ENCODE measurements around the gene RBM41. TPM values are rescaled to one million over a fixed set of nuclear protein-coding genes. Genes with fewer than 3 reads are reported as not detected.
A peak's percentile ranks its signal among the peaks of the same experiment; 100 is the strongest.

Gene RBM41
- total and polyA plus RNA-seq, 2 experiments from 2014 or later, result 11.9 to 14.4 TPM

DNA sequence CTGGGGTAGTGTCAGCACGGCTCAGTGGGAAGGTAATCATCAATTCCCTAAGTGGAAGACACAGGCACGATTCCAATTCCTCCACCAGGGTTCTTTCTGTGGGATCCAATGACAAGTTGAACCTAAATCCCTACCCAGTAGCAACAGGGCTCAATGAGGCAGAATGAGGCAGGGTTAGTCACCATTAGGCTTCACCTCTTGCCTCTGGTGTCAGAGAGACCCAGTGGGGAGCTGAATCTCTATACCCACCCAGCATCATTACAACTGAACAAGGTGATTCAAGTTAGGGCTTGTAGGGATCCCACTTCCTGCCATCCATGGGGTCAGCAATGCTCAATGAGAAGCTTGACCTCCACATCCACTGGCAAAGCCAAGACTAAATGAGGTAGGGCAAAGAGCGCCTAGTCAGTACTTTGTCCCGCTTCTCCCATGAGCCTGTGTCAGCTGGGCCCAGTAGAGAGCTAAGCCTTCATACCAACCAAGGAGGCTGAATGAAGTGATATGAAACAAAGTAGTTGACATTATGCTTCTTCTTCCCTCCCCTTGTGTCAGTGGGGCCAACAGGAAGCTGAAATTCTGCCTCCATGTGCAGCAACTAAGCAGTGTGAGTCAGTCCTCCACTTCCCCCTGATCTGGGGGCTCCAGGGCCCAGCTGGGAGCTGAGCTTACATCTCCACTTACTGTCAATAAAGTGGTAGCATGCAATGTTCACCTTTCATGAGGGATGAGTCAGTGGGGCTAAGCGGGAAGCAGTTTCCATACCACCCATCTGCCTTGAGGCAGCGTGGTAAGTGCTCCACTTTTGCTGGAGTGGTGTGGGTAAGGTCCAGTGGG, 36.4 kb upstream of the RBM41 start:
- WGBS (ENCODE audit: low lambda C conversion rate, missing lambda C conversion rate), result 67% methylated on average over 6 of the region's 6 CpGs
- no peak overlapping the region for H2AFZ ChIP-seq
- no peaks in the 10 kb centered on the region for H3K79me2 ChIP-seq

DNA sequence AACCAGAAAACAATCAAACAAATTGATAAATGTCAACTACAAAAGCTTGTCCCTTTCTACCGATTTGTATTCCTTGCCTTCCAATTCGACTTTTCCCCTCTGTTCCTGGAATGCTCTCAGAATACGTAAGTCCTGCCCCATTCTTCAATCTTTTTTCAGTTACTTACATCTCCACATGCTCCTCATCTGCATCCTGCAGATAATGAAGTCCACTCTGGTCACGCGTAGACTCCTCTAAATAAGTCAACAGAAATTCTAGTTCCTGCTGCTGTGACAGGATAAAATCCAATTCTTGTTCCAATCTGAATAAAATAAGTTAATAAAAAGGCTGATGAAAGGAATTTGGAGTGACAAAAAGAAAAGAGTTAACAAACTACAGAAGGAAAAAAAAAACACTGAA, 34.4 kb upstream of the RBM41 start:
- H3K27me3 ChIP-seq, result no peaks in the 10 kb centered on the region
- H3K9me3 ChIP-seq (ENCODE audit: low read depth), result no peaks in the 10 kb centered on the region
- H3K4me1 ChIP-seq (ENCODE audit: insufficient read depth), result no peaks in the 10 kb centered on the region
- no peak overlapping the region for H3K27ac ChIP-seq
- TF ChIP-seq CTCF (IDR thresholded peaks at IDR 0.05; ENCODE audit: poor library complexity) (no peak), EZH2phosphoT487 (IDR thresholded peaks at IDR 0.05; ENCODE audit: low read depth, severe bottlenecking, unreplicated experiment) (no peak), EZH2 (IDR thresholded peaks at IDR 0.05; ENCODE audit: borderline replicate concordance) (no peak)
- no peaks in the 10 kb centered on the region for H3K36me3 ChIP-seq (replicated peaks; ENCODE audit: insufficient read depth, low read depth)
- no peaks in the 10 kb centered on the region for H3K79me2 ChIP-seq
- 81% methylated on average over 5 of the region's 5 CpGs for WGBS (ENCODE audit: low lambda C conversion rate, missing lambda C conversion rate)
- H4K20me1 ChIP-seq (ENCODE audit: insufficient read depth, poor library complexity, severe bottlenecking), result no peaks in the 10 kb centered on the region
- no peak overlapping the region for H2AFZ ChIP-seq
- no peaks in the 10 kb centered on the region for H3K9me2 ChIP-seq (replicated peaks; ENCODE audit: insufficient read depth)
- no peak for DNase-seq (ENCODE audit: low spot score)
- no peak overlapping the region for H3K4me2 ChIP-seq
- H3K4me3 ChIP-seq, result no peak overlapping the region

More for the DNA sequence above, 36.4 kb upstream of the RBM41 start:
- no peak for TF ChIP-seq EZH2 (IDR thresholded peaks at IDR 0.05; ENCODE audit: borderline replicate concordance)
- no peak for TF ChIP-seq CTCF (IDR thresholded peaks at IDR 0.05; ENCODE audit: poor library complexity)
- no peak for TF ChIP-seq EZH2phosphoT487 (IDR thresholded peaks at IDR 0.05; ENCODE audit: low read depth, severe bottlenecking, unreplicated experiment)
- H3K27ac ChIP-seq, result no peak overlapping the region
- H3K36me3 ChIP-seq (replicated peaks; ENCODE audit: insufficient read depth, low read depth), result no peaks in the 10 kb centered on the region
- no peak overlapping the region for H3K4me3 ChIP-seq
- no peaks in the 10 kb centered on the region for H4K20me1 ChIP-seq (ENCODE audit: insufficient read depth, poor library complexity, severe bottlenecking)
- no peaks in the 10 kb centered on the region for H3K9me3 ChIP-seq (ENCODE audit: low read depth)
- no peaks in the 10 kb centered on the region for H3K9me2 ChIP-seq (replicated peaks; ENCODE audit: insufficient read depth)
- peak overlapping the region; percentile 68 for H3K4me2 ChIP-seq
- DNase-seq (ENCODE audit: low spot score), result peak; percentile 19
- no peaks in the 10 kb centered on the region for H3K27me3 ChIP-seq
- no peaks in the 10 kb centered on the region for H3K4me1 ChIP-seq (ENCODE audit: insufficient read depth)

- H3K4me3 ChIP-seq, result no peak overlapping the region
- no peaks in the 10 kb centered on the region for H3K9me2 ChIP-seq (replicated peaks; ENCODE audit: insufficient read depth)
- H3K4me1 ChIP-seq (ENCODE audit: insufficient read depth), result no peaks in the 10 kb centered on the region
- no peaks in the 10 kb centered on the region for H3K9me3 ChIP-seq (ENCODE audit: low read depth)
- no peak overlapping the region for H2AFZ ChIP-seq
- no peaks in the 10 kb centered on the region for H3K79me2 ChIP-seq
- DNase-seq (ENCODE audit: low spot score), result no peak
- no peak overlapping the region for H3K27ac ChIP-seq
- H4K20me1 ChIP-seq (ENCODE audit: insufficient read depth, poor library complexity, severe bottlenecking), result no peaks in the 10 kb centered on the region
- H3K27me3 ChIP-seq, result no peaks in the 10 kb centered on the region
- H3K36me3 ChIP-seq (replicated peaks; ENCODE audit: insufficient read depth, low read depth), result no peaks in the 10 kb centered on the region
- no peak overlapping the region for H3K4me2 ChIP-seq
- TF ChIP-seq EZH2 (IDR thresholded peaks at IDR 0.05; ENCODE audit: borderline replicate concordance), result no peak
- no peak for TF ChIP-seq CTCF (IDR thresholded peaks at IDR 0.05; ENCODE audit: poor library complexity)
- TF ChIP-seq EZH2phosphoT487 (IDR thresholded peaks at IDR 0.05; ENCODE audit: low read depth, severe bottlenecking, unreplicated experiment), result no peak
Observed at GRCh38 chrX:107146670-107147069, 28.0 kb upstream of the RBM41 start.

All from hepatocyte (in vitro differentiated cells).